NCI-H1694 (cell line): ENCODE measurements around the gene SPRTN.
"Not testable (repeated sequence)": the region's sequence is repeated elsewhere in the genome, so short reads cannot be mapped to it uniquely, and the experiment has no call there.

ENCODE experiments used
- DNase-seq: peaks from one replicate; lab custom pipeline; 2025; lab: John Stamatoyannopoulos, UW

SPRTN gene

GRCh38 chr1:231337043-231337471 is 1.0 kb upstream of the SPRTN start:
- no peak for DNase-seq

GRCh38 chr1:231337472-231338269 is 422 bp upstream of the SPRTN start, which contains the start of gene EXOC8:
Gene EXOC8 (minus strand): TSS chr1:231337852. CDS start chr1:231337745, 107 bp downstream.
- DNase-seq = peak; percentile 100

- DNase-seq = no peak
Measured at GRCh38 chr1:231340328-231341013, 2.4 kb downstream of the SPRTN start.

GRCh38 chr1:231347961-231348360 is 9.9 kb downstream of the SPRTN start:
- DNase-seq = no peak

GRCh38 chr1:231348442-231348841 is 10.3 kb downstream of the SPRTN start:
- no peak for DNase-seq

- not testable (repeated sequence) for DNase-seq
Measured at GRCh38 chr1:231348856-231349255, 10.8 kb downstream of the SPRTN start.

GRCh38 chr1:231351816-231352215 is 13.7 kb downstream of the SPRTN start:
- no peak for DNase-seq

GRCh38 chr1:231353086-231353485 is 15.0 kb downstream of the SPRTN start:
- DNase-seq = no peak

- no peak for DNase-seq
Measured at GRCh38 chr1:231354330-231355020, 16.4 kb downstream of the SPRTN start.

- DNase-seq = no peak
Measured at GRCh38 chr1:231355171-231355570, 17.1 kb downstream of the SPRTN start.

GRCh38 chr1:231357187-231357772 is 19.2 kb downstream of the SPRTN start:
- DNase-seq = no peak

- peak; percentile 46 for DNase-seq
Measured at GRCh38 chr1:231357831-231358354, 19.8 kb downstream of the SPRTN start.

- DNase-seq = no peak
Measured at GRCh38 chr1:231359113-231359512, 21.0 kb downstream of the SPRTN start.

- no peak for DNase-seq
Measured at GRCh38 chr1:231362325-231362724, 24.2 kb downstream of the SPRTN start.

- no peak for DNase-seq
Measured at GRCh38 chr1:231363624-231364023, 25.5 kb downstream of the SPRTN start.

- no peak for DNase-seq
Measured at GRCh38 chr1:231364192-231364591, 26.1 kb downstream of the SPRTN start.

- DNase-seq = no peak
Measured at GRCh38 chr1:231369282-231369681, 31.2 kb downstream of the SPRTN start.

GRCh38 chr1:231372501-231372900 is 34.4 kb downstream of the SPRTN start:
- no peak for DNase-seq

- DNase-seq = no peak
Measured at GRCh38 chr1:231374394-231374793, 36.3 kb downstream of the SPRTN start.

- no peak for DNase-seq
Measured at GRCh38 chr1:231376101-231376500, 38.0 kb downstream of the SPRTN start.

- no peak for DNase-seq
Measured at GRCh38 chr1:231376875-231377549, 38.9 kb downstream of the SPRTN start.
